AG09319 (cell line): ENCODE data around the gene ZNF143.
A peak's percentile ranks its signal among the peaks of the same experiment; 100 is the strongest.
"Not testable (repeated sequence)": the region's sequence is repeated elsewhere in the genome, so short reads cannot be mapped to it uniquely, and the experiment has no call there.

Experiments used
- DNase-seq: peaks from one replicate; pipeline ENCODE4 v3.0.0-alpha.2; 2010; ENCODE audit warnings: low read depth; ENCODE audit errors: extremely low read depth
- CTCF ChIP-seq: IDR thresholded peaks from 2 replicates; pipeline ENCODE4 v1.5.1; 2011; ENCODE audit warnings: low read depth, mild to moderate bottlenecking, inconsistent platforms, low read length, moderate library complexity

The ZNF143 gene

DNA sequence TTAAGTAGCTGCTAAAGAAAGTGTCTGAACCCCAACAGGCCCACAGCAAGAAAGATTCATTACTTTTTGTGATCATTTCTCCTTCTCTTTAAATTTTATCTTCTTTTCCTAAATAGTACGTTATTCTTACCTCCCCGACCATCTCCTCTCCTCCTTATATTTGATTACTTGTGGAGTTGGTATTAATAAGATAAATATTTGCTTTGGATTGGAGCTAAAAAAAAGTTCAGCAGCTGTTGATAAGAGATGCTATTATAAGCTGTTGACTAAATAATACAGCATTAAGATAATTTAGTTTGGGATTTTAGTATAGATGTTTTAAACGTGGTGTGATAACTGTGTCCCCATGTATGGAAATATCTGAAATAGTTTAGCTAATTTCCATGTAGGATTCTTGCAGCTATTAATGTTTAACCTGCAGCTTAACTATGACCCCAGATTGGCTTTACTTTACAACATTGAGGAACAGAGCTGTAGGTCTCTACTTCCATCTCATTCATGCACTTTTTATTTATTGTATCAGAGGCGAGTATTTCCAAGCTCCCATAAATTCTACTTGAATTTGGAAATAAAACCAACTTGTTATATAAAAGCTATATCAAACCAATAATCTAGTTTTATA lies 37.8 kb downstream of the ZNF143 start:
- no peak for TF ChIP-seq CTCF
- no peak for DNase-seq

GRCh38 chr11:9506489-9507276 lies 45.9 kb downstream of the ZNF143 start:
- DNase-seq: peak; percentile 45
- peak; percentile 87 for TF ChIP-seq CTCF

DNA sequence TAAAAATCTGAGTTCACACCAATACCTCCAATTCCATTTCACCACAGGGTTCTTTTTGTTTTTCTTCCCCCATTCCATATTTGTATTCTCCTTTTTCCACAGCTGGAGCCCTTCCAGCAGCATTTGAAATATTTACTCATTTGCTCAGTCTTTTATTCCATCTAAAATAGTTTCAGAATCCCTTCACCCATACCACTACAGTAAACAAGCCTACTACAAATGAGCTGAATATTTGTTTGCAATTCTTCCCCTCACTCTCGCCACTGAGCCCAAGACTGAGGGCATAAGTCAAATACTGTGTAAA lies 46.4 kb downstream of the ZNF143 start:
- DNase-seq: no peak
- TF ChIP-seq CTCF: no peak

DNA sequence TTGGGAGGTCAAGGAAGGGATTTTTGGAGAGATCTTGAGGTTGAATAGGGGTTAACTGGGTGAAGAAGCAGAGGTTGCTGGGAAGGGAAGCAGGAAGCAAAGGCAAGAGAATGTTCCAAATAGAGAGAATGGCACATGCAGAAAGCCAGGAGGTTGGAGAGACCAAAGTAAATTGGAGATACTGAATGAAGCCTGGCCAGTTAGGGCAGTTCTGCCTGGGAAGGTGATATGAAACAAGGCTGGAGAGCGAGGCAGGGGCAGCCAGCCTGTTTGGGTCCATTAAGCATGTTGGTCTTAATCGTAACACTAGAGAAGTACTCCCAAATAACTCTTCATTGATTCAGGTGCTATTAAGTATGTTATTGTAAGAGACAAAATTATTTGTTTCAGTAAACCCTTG lies 48.2 kb downstream of the ZNF143 start:
- DNase-seq: no peak
- no peak for TF ChIP-seq CTCF

GRCh38 chr11:9512370-9513019 lies 51.7 kb downstream of the ZNF143 start:
- DNase-seq: no peak
- no peak for TF ChIP-seq CTCF

- DNase-seq: not testable (repeated sequence)
Measured at GRCh38 chr11:9514576-9514975, 53.8 kb downstream of the ZNF143 start.

DNA sequence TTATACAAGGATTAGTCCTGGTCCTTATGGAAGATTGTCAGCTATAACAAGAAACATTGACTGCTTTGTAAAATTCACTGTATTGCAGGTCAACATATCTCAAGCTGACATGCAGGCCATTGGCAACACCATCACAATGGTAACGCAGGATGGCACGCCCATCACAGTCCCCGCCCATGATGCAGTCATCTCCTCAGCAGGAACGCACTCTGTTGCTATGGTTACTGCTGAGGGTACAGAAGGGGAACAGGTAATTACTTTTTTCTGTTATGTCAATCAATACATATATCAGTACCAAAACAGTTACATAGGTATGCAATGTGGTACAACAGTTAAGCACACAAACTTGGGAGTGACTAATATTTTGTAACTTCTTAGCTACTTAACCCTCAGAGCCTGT lies 55.3 kb downstream of the ZNF143 start:
- no peak for TF ChIP-seq CTCF
- no peak for DNase-seq
